RKO (cell line): Measurements from ENCODE around the gene AP3S2.
"Not testable (repeated sequence)": the region's sequence is repeated elsewhere in the genome, so short reads cannot be mapped to it uniquely, and the experiment has no call there.

Experiments used
- DNase-seq: peaks from one replicate; pipeline ENCODE4 v3.0.0-alpha.2; 2016; ENCODE audit warnings: low spot score

Gene AP3S2

DNA sequence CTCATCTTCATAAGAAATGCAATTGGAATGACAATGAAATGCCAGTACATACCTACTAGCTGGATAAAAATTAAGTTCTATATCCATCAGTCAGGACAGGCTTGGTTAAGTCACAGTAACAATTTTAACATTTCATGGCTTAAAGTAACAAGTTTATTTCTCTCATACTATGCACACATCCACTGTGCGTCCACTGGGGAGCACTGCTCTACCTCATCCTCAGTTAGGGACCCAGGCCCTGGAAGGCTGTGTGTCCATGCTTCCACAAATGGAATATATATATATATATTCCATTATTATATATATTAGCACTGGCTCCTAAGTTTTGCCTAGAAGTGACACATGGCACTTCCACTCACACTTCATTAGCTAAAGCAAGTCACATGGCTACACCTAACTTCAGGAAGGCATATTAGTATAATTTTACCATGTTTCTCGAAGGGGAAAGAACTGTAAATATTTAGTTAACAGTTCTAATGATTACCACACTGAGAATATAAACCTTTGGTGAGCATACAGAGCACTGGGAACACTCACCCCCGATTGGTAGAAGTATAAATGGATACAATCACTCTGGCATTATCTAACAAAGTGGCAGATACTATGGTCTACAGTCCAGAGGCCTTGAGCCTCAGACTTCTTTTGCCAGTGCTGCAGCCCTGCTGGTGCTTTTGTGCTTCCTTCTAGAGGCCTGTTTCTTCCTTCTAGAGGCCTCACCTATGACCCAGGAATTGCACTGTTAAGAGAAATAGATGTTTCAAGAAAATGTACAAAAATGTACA, 28.6 kb downstream of the AP3S2 start:
- DNase-seq: no peak

DNA sequence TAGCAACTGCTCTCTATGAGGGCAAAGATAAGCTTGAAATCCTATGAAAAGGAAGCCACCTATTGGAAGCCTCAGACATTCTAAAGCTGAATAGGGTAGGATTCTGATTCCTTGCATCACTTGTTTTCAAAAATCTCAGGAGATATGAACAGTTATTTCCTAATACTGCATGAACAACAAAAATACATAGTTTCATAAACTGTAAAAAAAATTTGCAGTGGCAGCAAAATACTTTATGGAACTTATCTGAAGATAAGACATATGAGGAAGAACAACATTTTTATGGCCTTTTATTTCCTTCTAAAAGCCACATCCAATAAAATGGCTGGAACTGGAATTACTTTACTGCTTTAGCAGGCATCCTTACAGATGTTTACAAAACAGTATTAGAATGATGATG, 29.9 kb downstream of the AP3S2 start:
- no peak for DNase-seq

DNA sequence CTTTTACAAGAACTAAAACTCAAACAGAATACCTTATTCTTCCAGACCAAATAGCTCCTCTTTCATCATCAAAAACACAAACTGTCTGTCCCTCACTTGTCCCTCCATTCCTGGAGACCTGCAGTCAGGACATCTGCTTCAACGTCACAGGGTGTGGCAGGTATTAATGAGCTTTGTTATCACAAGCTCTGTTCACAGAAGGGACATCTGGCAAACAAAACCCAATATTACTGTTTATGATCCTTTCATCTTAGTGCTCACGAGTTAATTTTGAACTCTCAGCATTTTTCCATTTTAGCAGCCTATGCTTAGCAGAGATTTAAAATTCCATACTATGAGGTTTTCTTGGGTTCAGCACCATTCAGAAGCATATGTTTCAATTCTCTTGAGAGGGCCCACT, 32.9 kb downstream of the AP3S2 start:
- no peak for DNase-seq

DNA sequence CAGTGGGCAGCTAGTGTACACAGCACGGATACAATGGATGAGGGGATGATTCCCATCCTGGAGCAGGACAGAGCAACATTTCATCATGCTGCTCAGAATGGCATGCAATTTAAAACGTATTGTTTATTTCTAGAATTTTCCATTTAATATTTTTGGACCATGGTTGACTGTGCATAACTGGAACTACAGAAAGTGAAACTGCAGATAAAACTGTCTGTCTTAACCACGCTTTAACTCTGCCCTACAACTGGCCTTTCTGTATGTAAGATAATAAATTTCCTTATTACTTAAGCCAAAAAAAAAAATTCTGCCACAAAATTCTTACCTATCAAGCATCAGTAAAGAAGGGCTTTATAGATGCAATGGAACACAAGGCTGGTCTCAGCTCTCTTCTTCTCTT, 33.4 kb downstream of the AP3S2 start:
- DNase-seq: no peak

DNA sequence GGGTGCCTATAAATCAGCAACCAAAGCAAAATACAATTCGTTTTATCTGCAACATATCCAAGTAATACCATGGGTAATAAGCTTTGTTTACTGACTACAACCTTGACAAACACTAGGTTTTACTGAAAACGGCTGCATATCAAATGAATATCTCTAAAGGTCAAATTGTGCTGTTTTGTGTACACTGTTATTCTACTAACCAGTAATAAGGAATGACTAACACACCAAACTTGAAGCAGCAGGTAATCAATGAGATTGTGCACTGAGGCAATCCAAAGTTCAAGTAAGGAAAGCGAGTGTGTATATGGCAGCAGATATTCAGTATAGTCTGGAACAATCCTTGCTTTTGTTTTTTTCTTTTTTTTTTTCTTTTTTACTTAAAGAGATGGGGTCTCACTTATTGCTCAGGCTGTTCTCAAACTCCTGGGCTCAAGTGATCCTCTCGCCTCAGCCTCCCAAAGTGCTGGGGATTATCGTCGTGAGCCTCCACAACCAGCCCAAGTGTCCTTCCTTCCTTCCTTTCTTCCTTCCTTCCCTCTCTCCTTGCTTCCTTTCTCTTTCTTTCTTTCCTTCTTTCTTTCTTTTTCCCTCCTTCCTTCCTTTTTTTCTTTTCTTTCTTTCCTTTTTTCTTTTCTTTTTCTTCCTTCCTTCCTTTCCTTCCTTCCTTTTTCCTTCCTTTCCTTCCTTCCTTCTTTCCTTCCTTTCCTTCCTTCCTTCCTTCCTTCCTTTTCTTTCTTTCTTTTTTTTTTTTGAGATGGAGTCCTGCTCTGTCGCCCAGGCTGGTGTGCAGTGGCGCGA, 34.9 kb downstream of the AP3S2 start:
- no peak for DNase-seq

DNA sequence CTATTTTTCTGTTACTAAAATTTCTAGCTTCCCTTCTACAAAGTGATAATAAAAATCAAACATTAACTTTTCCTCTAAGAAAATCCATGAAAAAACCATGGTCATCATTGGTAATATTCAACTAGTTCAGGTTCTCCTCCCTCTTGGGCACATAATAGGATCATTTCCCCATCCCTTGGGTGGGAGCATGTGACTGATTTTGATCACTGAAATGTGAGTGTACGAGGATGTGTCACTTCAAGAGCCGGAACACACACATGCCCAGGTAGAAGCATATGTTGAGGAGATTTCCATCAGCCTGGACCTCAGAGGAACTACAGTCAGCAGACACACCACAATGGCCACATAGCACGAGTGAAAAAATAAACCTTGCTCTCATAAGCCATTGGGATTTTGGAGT, 36.1 kb downstream of the AP3S2 start:
- DNase-seq: no peak

DNA sequence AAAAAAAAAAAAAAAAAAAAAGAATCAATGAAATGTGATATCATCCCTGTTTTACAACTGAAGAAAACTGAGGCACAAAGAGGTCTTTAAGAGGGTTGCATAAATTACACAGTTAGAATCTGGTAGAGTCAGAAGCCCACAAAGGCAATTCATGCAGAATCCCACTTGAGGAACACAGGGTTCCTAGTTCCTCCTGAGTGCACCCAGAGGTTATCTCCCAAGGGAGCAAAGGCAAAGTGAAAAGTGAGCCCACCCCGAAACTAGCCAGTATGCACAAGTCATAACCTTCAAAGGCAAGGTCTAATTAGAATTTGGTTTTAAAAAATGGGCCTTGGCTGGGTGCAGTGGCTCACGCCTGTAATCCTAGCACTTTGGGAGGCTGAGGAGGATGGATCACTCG, 37.8 kb downstream of the AP3S2 start:
- no peak for DNase-seq

DNA sequence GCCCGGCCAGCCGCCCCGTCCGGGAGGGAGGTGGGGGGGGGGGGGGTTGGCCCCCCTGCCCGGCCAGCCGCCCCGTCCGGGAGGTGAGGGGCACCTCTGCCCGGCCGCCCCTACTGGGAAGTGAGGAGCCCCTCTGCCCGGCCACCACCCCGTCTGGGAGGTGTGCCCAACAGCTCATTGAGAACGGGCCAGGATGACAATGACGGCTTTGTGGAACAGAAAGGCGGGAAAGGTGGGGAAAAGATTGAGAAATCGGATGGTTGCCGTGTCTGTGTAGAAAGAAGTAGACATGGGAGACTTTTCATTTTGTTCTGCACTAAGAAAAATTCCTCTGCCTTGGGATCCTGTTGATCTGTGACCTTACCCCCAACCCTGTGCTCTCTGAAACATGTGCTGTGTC, 38.9 kb downstream of the AP3S2 start:
- DNase-seq: not testable (repeated sequence)

DNA sequence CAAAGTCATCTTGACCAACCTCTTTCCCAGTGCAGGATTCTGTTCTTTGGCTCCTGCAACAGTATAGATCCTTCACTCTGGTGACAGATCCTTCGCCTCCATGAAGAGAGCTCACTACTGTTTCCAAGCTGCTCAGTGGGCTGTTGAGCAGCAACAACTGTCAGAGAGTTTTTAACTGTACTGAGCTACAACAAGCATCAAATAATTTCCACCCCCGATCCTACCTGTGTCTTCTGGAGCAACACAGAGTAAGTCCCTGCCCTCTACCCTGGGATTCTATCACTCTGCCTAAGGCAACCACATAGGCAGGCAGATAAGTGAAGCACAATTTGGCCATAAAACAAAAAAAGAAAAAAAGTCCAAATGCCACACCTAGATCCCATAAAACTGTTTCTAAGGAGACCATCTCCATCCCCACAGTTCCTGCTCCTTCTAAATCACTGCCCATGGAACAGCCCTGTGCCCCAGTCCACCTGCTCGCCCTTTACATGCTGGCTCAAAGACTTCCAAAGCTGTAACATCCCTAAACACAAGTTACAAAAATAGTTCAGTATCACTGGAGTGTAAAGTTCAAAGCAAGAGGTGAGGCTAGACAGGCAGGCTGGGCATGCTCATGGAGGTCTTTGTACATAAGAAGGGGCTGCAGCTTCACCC, 41.3 kb downstream of the AP3S2 start:
- DNase-seq: no peak

DNA sequence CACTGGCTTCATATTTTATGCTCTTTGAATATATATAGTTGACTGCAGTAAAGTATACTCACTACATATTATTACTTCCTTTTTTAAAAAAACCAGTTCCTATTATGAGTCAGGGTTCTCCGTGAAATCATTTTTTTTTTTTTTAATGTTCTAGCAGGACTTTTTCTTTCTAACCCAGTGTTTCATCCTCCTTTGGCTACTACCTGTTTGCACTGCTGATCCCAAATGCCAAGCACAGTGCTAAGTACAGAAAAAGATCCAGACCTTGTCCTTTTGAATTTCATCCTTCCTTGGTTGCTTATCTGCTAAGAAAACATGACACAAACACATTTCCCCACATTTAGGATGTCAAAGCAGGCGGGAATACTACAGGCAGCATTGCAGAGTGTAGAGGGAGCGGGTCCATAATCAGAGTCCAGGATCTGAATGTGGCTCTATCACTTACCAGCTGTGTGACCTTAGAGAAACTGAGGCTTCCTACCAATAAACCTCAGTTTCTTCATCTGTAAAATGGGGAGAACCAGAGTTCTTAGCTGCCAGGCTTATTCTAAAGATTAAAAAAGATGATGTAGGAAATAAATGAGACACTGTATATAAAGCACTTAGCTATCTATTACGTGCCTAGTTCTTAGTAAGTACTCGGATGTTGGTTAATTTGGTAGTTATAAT, 42.0 kb downstream of the AP3S2 start:
- DNase-seq: no peak

DNA sequence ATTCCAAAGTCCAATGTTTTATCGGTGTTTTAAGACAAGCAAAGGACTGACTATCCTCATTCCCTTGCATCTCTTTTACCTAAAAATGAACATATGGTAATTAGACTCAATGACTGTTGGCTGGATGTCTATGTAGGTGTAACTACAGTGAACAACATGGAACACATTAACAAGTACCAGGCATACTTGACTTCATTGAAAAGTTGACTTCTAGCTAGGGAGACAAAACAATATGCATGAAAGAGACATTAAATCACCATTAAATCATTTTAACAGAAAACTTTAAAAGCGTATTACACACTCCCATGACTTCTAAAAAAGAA, 44.9 kb downstream of the AP3S2 start:
- DNase-seq: no peak

DNA sequence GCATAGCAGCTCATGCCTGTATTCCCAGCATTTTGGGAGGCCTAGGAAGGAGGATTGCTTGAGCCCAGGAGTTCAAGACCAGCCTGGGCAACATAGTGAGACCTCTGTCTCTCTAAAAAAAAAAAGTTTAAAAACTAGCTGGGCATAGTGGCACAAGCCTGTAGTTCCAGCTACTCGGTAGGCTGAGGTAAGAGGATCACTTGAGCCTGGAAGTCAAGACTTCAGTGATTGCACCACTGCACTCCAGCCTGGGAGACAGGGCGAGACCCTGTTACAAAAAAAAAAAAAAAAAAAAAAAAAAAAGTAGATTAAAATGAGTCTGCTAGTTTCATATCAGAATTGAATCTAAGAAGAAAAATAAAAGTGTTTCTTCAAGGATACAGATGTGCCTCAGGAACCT, 46.7 kb downstream of the AP3S2 start:
- DNase-seq: no peak

DNA sequence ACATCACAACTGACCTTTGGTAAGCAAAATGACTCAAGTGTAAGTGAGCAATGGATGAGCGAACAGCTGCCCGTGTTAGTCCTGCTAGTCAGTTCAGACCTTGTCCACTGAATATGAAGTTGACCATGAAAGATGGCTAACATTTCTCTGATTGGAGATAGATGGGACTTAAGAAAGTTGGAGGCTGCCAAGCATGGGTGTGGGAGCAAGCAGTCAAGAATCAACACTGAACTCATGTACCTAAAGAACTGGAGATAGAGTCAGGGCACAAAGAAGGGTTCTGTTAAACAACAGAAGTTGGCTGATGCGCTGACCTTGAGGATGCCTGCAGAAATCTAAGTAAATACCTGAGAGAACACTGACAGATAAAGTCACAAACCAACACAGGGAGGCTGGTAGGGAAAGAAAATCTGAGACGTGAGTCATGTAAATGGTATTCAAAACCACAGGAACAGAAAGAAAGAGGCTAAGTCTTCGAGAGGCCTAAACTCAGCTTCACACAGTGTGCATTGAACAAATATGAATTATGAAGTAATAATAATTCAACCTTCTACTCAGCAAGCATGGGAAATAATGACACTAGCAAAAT, 48.4 kb downstream of the AP3S2 start:
- DNase-seq: peak; percentile 87

DNA sequence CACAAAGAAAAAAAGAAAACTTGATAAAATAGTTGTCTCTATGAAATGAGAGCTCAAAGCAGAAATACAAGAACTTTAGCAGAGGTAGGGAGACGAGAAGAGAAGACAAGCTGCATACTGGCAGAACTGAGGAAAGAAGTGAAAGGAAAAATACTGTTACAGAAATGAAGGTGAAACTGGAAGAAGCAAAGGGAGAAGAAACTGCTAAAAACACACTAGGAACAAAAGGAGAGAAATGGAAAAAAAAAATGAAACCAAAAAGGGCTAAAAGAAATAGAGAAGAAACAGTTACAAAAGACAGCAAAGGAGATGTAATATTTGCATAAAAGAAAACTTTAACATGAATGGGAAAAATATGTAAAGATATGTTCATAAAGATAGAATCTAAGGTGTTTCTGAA, 51.8 kb downstream of the AP3S2 start:
- DNase-seq: no peak

DNA sequence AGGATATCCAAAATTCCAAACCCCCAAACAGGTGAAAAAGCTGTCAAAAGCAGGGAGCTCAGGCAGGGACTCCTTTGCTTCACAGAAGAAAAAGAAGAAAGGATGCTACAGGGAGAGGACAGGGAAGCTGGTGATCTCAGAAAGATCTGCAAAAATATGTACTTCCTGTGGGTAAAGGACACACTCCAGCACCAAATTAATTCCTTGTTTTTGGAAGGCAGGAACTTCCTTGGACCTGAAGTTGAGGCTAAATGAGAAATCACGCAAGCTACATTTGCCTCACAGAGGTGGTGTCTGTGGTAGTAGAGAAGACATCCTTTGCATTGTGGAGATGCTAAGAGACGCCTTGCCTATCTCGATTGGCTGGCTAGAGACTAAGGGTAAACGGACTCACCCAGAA, 52.5 kb downstream of the AP3S2 start:
- no peak for DNase-seq

DNA sequence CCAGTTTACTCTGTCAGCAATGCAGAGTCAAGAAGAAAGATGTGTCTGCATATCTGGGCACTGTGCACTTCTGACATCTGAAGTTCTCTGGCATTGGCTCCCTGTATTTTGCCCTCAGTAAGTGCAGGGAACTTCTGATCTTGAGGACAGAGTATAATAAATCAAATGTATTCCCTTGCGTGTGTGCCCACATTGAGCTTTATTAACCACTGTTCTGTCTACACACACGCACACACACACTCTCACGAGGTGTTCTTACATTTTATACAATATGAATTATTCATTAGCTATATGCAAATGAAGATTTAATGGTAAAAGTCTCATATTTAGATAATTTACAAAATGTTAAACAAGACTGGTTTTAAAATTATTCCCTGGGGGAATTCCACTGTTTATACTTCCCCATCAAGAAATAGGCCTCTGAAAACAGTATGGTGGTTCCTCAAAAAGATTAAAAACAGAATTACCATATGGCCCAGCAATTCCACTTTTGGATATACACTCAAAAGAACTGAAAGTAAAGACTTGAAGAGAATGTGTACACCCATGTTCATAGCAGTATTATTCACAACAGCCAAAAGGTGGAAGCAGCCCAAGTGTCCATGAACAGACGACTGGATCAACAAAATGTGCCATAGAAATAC, 54.5 kb downstream of the AP3S2 start:
- no peak for DNase-seq

DNA sequence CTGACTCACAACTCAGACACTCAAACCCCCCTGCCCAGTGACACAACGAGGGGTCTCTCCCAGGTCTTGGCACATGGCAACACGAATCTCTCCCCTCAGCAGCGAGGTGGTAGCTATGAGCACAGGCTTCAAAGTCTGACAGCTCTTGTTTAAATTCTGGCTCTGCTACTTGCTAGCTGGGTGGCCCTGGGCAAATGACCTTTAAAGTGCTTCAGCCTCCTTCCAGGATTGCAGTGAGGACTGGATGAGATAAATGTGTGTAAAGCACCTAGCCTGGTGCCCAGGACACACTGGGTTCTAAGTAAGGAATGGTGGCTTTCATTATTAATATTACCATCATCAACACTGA, 56.0 kb downstream of the AP3S2 start:
- DNase-seq: no peak

DNA sequence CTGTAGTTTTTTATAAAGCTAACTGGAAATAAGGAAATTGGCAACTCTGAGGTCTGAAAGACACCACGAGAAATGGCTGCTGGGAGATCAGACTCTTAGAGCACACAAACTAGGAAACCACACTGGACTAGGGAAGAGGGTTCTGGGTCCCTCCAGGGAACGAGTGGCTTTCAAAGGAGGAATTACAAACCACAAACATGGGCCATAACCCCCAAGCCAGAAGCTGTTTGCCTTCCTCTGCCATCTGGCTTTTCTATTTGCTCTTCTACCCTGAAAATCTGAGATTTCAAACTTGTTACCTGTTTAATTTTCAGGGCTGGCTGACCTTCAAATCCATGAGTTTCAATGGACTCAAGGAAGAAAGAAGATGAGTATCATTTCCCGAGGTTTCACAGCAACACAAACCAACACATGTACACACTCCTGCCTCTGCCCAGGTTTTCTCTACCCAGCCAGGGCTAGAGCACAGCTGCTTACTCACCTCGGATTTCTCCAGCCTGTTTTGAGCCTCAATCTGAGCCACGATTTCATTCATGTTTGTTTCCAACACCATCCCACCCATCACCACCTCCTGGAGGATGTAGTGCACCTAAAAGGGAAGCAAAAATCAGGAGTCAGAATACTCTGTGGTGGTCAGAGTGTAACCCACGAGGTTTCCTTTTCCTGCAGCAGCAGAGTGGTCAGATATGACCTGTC, 56.5 kb downstream of the AP3S2 start:
- no peak for DNase-seq

DNA sequence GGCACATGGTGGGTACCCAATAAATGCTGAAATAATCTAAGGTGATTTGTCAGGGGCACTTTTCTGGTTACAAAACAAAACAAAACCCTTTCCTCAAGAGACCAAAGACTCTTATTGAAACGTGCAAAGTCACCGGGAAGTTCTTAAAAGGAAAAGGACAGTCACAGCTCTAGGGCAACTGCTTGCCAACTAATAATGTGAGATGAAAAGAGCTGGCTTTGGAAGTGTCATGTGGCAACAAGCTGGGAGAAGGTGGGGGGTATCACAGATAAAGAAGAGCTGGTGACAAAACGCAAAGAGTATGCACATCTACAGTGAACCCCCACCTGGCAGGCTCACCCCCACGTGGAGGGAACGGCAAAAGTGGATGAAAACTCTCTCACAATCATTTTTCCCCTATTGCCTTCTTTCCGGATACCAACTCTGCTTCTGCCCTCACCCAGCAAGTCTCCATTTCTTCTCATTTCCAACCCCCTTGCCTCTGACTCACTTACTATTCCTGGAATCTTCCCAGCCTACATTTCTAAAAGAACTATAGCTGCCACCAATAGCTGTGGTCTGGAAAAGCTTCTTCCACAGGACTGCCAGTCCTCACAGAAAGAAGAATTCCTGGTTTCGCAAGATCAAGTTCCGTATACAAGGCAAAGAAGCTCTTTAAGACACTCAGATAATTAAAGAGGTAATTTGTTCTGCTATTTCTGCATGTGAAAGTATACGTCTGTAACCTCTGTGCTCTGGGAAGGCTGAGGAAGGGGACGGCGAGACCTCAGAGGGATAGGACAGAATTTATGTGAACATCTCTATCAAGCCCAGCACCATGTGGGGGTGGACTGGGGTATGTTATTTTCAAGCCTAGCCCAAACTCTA, 57.3 kb downstream of the AP3S2 start:
- no peak for DNase-seq

DNA sequence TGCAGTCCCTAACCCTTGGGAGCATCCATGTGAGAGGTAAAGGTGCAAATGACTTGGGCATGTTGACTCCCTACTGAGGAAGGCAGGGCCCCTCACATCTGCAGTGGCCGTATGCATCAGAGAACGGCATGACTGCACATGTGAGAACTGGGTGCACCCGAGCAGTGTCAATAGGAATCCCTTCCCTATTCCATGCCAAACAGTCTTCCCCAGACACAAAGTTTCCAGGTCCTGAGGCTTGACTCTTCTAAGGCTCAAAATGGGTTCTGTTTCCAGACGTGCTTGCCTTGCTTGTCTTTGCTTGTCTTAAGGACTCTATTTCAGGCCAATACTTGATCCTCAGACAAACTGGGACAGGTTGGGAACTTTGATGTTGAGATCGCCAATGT, 58.6 kb downstream of the AP3S2 start:
- no peak for DNase-seq
